ENCODE results near the gene CD302.

Gene CD302

DNA sequence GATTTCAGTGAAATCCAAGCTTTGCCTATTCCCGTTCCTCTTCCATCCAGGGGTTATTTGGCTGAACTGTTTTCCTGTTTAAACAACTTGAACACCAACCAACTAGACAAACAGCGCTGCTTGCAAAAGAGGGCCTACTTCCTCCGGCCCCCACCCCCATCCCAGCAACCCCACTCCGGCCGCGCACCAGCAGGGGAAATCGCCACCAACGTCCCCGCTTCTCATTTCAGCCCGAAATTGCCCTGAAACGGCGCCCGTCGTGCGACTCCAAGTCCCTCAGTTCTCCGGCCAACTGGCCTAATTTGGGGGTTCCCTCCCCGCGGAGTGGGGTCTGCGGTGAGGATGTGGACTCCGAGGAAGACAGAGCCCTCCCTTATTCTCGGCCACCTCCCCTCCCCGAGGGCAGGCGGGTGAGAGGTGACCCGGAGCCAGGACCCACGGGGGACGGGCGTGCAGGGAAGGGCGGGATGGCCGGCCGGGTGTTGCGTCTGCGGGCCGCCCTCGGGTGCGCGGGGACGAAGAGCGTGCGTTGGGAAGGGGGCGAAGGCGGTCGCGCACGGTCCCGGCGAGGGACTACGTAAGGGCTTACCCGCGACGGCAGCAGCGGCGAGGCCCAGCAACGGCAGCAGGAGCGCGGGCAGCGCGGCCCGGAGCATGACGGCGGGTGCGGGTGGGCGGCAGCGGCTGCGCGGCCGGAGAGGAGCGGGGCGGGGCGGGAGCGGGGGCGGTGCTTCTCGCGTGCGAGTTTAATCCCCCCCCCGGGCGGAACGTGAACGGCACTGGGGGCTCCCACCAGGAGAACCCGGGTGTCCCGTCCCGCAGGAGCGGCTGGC lies at the start of gene CD302:
TSS of gene CD302 (minus strand) at position 666 of the 833 bp plus-strand sequence. CDS start at position 656, 10 bp downstream.
- no peaks in the 10 kb centered on the region for H3F3A ChIP-seq (ENCODE audit: insufficient read depth)
- H3K9me2 ChIP-seq (replicated peaks; ENCODE audit: insufficient read depth, low read length) = no peaks in the 10 kb centered on the region
- no peaks in the 10 kb centered on the region for H3K9me3 ChIP-seq (ENCODE audit: insufficient read depth, low read length)
- TF ChIP-seq CTCF (IDR thresholded peaks at IDR 0.05; ENCODE audit: insufficient read depth, low read length, poor library complexity, severe bottlenecking) (no peak), EZH2phosphoT487 (conservative IDR thresholded peaks at IDR 0.05; ENCODE audit: low read length) (no peak)
- no peaks in the 10 kb centered on the region for H3K27me3 ChIP-seq (ENCODE audit: low read length)
- no peaks in the 10 kb centered on the region for H3K36me3 ChIP-seq (ENCODE audit: low read length)
- no peaks in the 10 kb centered on the region for H4K20me1 ChIP-seq (ENCODE audit: low read depth, low read length)
- H3K4me2 ChIP-seq (ENCODE audit: low read depth, low read length, poor library complexity, severe bottlenecking) = no peak within 1 kb of the TSS
- no peaks in the 10 kb centered on the region for H3K79me2 ChIP-seq (ENCODE audit: insufficient read depth, low read length)
- H3K9ac ChIP-seq (ENCODE audit: low read length) = no peak within 1 kb of the TSS
- no peak within 1 kb of the TSS for H2AFZ ChIP-seq (ENCODE audit: low read depth, low read length, severe bottlenecking)
- no peak within 1 kb of the TSS for H3K4me3 ChIP-seq (ENCODE audit: insufficient read depth, low read length, poor library complexity, severe bottlenecking)
- H3K27ac ChIP-seq (ENCODE audit: low read depth, low read length) = no peak within 1 kb of the TSS

GRCh38 chr2:159846564-159846963 lies 48.6 kb upstream of the CD302 start:
- H3K4me2 ChIP-seq (ENCODE audit: low read depth, low read length, poor library complexity, severe bottlenecking) = no peak overlapping the region
- H3K27ac ChIP-seq (ENCODE audit: low read depth, low read length) = no peak overlapping the region
- H3K36me3 ChIP-seq (ENCODE audit: low read length) = no peaks in the 10 kb centered on the region
- no peak overlapping the region for H2AFZ ChIP-seq (ENCODE audit: low read depth, low read length, severe bottlenecking)
- no peaks in the 10 kb centered on the region for H3K27me3 ChIP-seq (ENCODE audit: low read length)
- H3K79me2 ChIP-seq (ENCODE audit: insufficient read depth, low read length) = no peaks in the 10 kb centered on the region
- no peaks in the 10 kb centered on the region for H3K9me3 ChIP-seq (ENCODE audit: insufficient read depth, low read length)
- no peaks in the 10 kb centered on the region for H3K9me2 ChIP-seq (replicated peaks; ENCODE audit: insufficient read depth, low read length)
- no peaks in the 10 kb centered on the region for H3F3A ChIP-seq (ENCODE audit: insufficient read depth)
- H3K4me3 ChIP-seq (ENCODE audit: insufficient read depth, low read length, poor library complexity, severe bottlenecking) = no peak overlapping the region
- no peaks in the 10 kb centered on the region for H4K20me1 ChIP-seq (ENCODE audit: low read depth, low read length)
- TF ChIP-seq CTCF (IDR thresholded peaks at IDR 0.05; ENCODE audit: insufficient read depth, low read length, poor library complexity, severe bottlenecking) (no peak), EZH2phosphoT487 (conservative IDR thresholded peaks at IDR 0.05; ENCODE audit: low read length) (no peak)
- no peak overlapping the region for H3K9ac ChIP-seq (ENCODE audit: low read length)

DNA sequence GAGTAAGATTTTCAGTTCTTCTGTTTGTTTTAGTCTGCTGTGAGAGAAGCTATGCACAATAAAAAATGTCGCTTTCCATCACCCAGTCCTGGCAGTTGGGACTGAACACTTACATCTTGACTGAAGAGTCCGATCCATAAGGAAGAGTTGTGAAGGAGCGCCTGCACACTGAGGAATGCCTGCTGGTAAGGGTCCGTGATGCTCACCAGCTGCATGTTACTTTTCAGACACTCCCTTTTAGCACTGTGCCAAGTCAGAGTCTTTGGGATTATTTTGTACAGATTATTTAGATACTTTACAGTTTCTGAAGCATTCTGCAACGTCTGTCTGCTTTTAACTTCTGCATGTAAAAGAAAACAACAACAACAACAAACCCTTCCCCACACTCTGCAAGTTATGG lies 42.6 kb upstream of the CD302 start:
- Histone ChIP-seq H3K9ac (ENCODE audit: low read length) (no peak overlapping the region), H4K20me1 (ENCODE audit: low read depth, low read length) (no peaks in the 10 kb centered on the region), H3K79me2 (ENCODE audit: insufficient read depth, low read length) (no peaks in the 10 kb centered on the region), H3K4me3 (ENCODE audit: insufficient read depth, low read length, poor library complexity, severe bottlenecking) (no peak overlapping the region), H3K27me3 (ENCODE audit: low read length) (no peaks in the 10 kb centered on the region), H2AFZ (ENCODE audit: low read depth, low read length, severe bottlenecking) (no peak overlapping the region), H3F3A (ENCODE audit: insufficient read depth) (no peaks in the 10 kb centered on the region), H3K9me3 (ENCODE audit: insufficient read depth, low read length) (no peaks in the 10 kb centered on the region), H3K36me3 (ENCODE audit: low read length) (no peaks in the 10 kb centered on the region), H3K4me2 (ENCODE audit: low read depth, low read length, poor library complexity, severe bottlenecking) (no peak overlapping the region), H3K9me2 (replicated peaks; ENCODE audit: insufficient read depth, low read length) (no peaks in the 10 kb centered on the region), H3K27ac (ENCODE audit: low read depth, low read length) (no peak overlapping the region)
- TF ChIP-seq CTCF (IDR thresholded peaks at IDR 0.05; ENCODE audit: insufficient read depth, low read length, poor library complexity, severe bottlenecking) (no peak), EZH2phosphoT487 (conservative IDR thresholded peaks at IDR 0.05; ENCODE audit: low read length) (no peak)

Measured in SU-DHL-6 (cell line).